Right cardiac atrium (tissue), 5 donors: ENCODE data around the gene ZNF736. TPM values are rescaled to one million over a fixed set of nuclear protein-coding genes. Genes with fewer than 3 reads are reported as not detected.
A peak's percentile ranks its signal among the peaks of the same experiment; 100 is the strongest.
"Not testable (repeated sequence)": the region's sequence is repeated elsewhere in the genome, so short reads cannot be mapped to it uniquely, and the experiment has no call there.

ENCODE experiments used
- ATAC-seq, 2 donors: fragments of 200-7000 bp; cut with Tn5 transposase; one replicate each; pipeline versions ENCODE4 v1.8.0 to v1.9.1; 2020; ENCODE audit warnings: moderate library complexity in 2 of 2, mild to moderate bottlenecking in 1 of 2
- DNase-seq, 3 donors: peaks; one replicate each; pipeline ENCODE4 v3.0.0-alpha.2; 2020
- H3K27ac ChIP-seq: one replicate; pipeline ENCODE4 v1.5.1; 2013; ENCODE audit warnings: mild to moderate bottlenecking, low read length, control low read depth, moderate library complexity
- H3K27me3 ChIP-seq: one replicate; pipeline ENCODE4 v1.6.1; 2013; ENCODE audit not compliant: control insufficient read depth, insufficient read depth
- H3K4me1 ChIP-seq: one replicate; pipeline ENCODE4 v1.6.1; 2013; ENCODE audit warnings: low read length; ENCODE audit not compliant: control insufficient read depth, insufficient read depth
- H3K4me3 ChIP-seq: one replicate; pipeline ENCODE4 v1.5.1; 2013; ENCODE audit warnings: low read length, control low read depth
- H3K9me3 ChIP-seq: one replicate; pipeline ENCODE4 v1.6.1; 2013; ENCODE audit warnings: low read length; ENCODE audit not compliant: control insufficient read depth
- WGBS: extraction: QIAGEN DNeasy Blood & Tissue Kit; methylation state at CpG from one replicate; pipeline ENCODE4 v1.1.7; 2013; 5-methylcytosine and 5-hydroxymethylcytosine counted together
- intact Hi-C, 4 donors: fragments of 100-400 bp; cut with DNase I; formaldehyde crosslinking; loops; one replicate each; pipeline versions ENCODE4 v1.11.0 to v1.14.0; 2022 to 2023
- polyA plus RNA-seq: library from polyadenylated mRNA; stranded (reverse); fragments of 200-250 nt; gene quantifications from one replicate; pipeline ENCODE4 v1.2.3, GENCODE V29; 2013
- total RNA-seq, 4 donors: library from RNA; stranded (reverse); fragmentation: NEBNext Ultra II Directional; extraction: Animal tissue kit (Norgen Biotek cat#: 25700); gene quantifications; one replicate each; pipeline ENCODE4 v1.2.1, GENCODE V29; 2021
- donor health status: healthy with polysubstance abuse.
- donor health status: DM: no; HTN: yes; CAD: no.
- donor health status: DM: no; HTN: no; CAD: no.
- donor health status: DM: no; HTN: yes; CAD: no; lungs with severe emphysema.
- donor health status: DM: yes; HTN: yes; CAD: no.

Gene ZNF736
- total and polyA plus RNA-seq, 5 donors, result 2.4 to 7.7 (median 7.4) TPM

DNA sequence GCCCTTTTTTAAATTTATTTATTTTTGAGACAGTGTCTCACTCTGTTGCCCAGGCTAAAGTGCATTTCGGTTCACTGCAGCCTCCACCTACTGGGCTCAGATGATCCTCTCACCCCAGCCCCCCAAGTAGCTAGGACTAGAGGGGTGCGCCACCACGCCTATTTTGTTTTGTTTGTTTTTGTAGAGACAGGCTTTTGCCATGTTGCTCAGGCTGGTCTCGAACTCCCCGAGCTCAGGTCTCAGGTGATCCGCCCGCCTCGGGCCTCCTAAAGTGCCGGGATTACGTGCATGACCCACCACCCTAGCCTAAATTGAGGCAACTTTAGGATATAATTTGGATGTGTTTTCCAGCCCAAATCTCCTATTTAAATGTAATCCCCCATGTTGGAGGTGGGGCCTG, 805 bp downstream of the ZNF736 start:
- Histone ChIP-seq H3K27me3 (no peaks in the 10 kb centered on the region), H3K4me1 (peaks cover 2% of the 10 kb centered on the region), H3K4me3 (peak overlapping the region; percentile 88), H3K9me3 (no peaks in the 10 kb centered on the region), H3K27ac (no peak overlapping the region)
- intact Hi-C loops, result no loop called here
- WGBS, result 19% methylated on average over 10 of the region's 10 CpGs
- no peak for ATAC-seq
- peak in 1 of 3 donors; percentile 35 for DNase-seq

DNA sequence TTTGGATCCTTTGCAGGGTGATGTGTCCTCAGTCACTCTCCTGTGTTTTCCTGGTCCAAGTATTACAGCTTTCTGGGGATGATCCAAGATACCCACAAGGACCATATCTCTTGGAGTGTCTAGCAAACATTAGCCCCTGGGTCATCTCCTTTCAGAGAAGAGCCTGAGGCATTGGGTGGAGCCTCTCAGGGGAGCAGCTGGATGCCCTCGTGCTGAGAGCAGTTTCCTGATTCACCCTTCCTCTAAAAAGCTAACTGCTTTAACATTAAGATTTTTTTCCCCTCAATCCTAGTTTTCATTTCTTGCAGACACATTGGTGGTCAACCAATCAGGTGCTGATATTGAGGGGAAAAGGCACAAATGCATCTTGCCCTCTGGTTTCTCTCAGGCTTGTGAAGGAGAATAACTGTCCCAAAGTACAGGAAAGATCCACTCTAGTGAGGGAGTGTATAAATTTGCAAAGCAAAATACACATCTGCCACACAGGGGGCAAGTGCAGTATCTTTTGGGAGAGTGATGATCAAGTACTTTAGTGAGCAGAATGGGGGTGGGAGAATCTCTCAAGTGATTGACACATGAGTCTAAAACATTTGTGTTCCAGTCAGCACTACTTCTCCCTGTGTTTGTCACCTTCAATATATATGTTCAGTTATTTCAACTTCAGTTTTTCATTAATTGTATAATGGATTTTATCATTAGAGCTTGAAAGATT, 2.4 kb downstream of the ZNF736 start:
- intact Hi-C loops, ATAC-seq: not testable (repeated sequence)
- WGBS, result 43% methylated on average over 1 of the region's 1 CpG

DNA sequence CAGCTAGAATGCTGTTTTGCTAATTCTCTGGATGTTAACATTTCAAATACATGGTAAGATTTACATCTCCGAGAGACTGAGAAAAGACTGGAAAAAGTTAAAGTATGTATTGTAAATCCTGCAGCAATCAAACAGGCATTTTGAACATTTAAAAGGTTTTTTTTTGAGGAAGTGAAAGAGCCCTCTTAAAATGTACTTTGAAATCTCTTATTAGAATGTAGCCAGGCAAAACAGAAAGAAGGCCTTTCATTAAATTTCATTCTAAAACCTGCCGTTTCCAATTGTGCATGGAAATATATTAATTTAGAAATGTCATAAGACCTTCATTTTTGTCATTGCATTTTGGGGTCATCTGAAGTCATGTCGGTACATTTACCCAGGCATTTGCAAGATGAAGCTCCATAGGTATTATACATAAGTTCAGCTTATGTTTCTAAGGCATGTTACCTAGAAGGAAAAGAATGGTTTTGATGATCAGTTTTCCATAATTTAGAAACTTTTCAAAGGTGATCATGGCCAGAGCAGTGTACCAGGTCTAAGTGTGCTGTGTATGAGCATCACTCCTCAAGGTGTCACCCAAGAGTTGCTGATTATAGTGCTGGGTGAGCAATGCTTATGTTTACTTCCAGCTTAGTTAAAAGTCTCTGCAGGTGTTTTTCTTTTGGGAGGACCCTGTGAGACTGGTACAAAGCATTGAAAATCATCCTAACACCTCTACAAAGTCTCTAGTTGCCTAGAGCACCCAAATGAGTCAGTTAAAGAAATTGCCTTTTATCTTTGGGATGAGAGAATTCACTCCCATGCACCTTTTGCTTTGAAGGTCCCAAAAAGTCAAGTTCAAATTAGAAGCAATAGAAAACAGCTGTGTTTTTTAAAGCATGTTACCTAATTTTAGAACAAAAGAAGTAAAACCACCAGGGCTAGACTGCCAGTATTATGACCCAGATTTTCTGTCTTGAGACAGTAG, 7.1 kb downstream of the ZNF736 start:
- no peak for DNase-seq
- no peak for ATAC-seq
- no peaks in the 10 kb centered on the region for H3K4me1 ChIP-seq
- 89% methylated on average over 3 of the region's 3 CpGs for WGBS
- H3K9me3 ChIP-seq, result no peaks in the 10 kb centered on the region
- no peak overlapping the region for H3K4me3 ChIP-seq
- intact Hi-C loops, result no loop called here
- no peaks in the 10 kb centered on the region for H3K27me3 ChIP-seq
- no peak overlapping the region for H3K27ac ChIP-seq

More for the DNA sequence above, 2.4 kb downstream of the ZNF736 start:
- not testable (repeated sequence) for H3K27me3 ChIP-seq, H3K9me3 ChIP-seq, H3K4me1 ChIP-seq, DNase-seq, H3K27ac ChIP-seq, H3K4me3 ChIP-seq

DNA sequence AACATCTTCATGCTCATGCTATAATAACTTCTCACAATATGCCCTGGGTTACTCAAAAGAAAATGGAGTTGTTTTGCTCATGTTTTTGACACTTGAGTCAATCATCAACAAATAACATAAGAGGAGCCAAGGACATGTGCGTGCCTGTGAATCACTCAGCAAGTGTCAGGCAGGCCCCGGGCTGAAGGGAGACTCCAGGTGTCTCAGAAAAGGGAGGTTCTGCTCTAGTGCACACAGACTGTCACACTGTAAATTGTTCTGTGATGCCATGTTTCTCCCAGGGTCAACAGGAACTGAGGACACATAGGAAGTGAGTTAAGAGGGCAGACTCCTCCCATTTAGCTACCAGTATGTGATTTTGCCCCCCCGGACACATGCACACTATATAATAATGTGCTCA, 10.4 kb downstream of the ZNF736 start:
- H3K4me1 ChIP-seq, H3K4me3 ChIP-seq, H3K27me3 ChIP-seq, DNase-seq, intact Hi-C loops, ATAC-seq, H3K27ac ChIP-seq, H3K9me3 ChIP-seq: not testable (repeated sequence)
- WGBS, result 96% methylated on average over 3 of the region's 3 CpGs

DNA sequence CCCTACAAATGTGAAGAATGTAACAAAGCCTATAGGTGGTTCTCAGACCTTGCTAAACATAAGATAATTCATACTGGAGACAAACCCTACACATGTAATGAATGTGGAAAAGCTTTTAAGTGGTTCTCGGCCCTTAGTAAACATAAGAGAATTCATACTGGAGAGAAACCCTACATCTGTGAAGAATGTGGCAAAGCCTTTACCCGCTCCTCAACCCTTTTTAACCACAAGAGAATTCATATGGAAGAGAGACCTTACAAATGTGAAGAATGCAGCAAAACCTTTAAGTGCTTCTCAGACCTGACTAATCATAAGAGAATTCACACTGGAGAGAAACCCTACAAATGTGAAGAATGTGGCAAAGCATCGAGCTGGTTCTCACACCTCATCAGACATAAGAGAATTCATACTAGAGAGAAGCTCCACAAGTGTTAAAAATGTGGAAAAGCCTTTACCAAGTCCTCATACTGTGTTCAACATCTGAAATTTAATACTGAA, 35.0 kb downstream of the ZNF736 start:
- intact Hi-C loops, ATAC-seq, H3K27ac ChIP-seq, H3K4me3 ChIP-seq, H3K27me3 ChIP-seq, DNase-seq, H3K4me1 ChIP-seq: not testable (repeated sequence)
- 98% methylated on average over 3 of the region's 3 CpGs for WGBS
- peaks cover 26% of the 10 kb centered on the region for H3K9me3 ChIP-seq

DNA sequence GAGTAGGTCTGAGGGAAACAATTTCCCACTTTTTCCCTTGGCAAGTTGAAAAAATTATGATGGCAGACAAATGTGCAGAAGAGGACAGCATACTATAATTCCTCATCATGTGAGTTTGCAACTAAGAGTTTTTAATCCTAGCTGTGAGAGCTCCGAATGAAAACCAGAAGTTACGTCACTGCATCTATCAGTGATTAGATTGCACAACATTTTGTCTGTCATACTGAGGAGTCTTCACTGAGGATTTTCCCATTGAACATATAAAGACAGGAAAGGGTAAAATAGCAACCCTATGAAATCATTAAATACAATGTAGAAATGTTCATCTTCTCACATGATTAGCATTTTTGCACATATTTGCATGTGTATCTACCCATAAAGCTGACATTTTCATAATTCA, 45.8 kb downstream of the ZNF736 start:
- Histone ChIP-seq H3K4me1 (no peaks in the 10 kb centered on the region), H3K27ac (no peak overlapping the region), H3K27me3 (no peaks in the 10 kb centered on the region), H3K9me3 (peaks cover 8% of the 10 kb centered on the region), H3K4me3 (no peak overlapping the region)
- 86% methylated on average over 2 of the region's 2 CpGs for WGBS
- ATAC-seq (no peak), DNase-seq (no peak)
- intact Hi-C loops, result no loop called here

DNA sequence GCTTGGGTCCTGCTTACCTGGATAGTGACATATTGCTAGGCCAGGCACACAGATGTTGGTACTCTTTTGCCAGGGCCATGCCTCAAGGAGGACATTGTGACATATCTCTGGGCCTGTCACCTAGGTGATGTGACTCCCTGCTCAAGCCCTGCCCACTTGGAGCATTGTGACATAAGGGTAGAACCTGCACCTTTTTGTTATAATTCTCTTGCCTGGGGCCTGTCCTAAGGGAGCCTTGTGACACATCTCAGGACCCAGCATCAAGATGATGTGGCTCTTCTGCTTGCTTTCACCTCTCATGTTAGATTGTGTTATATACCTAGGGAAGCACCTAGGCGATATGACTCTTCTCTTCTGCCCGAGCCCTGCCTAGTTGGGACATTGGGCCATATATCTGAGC, 57.4 kb downstream of the ZNF736 start:
- Histone ChIP-seq H3K4me1 (no peaks in the 10 kb centered on the region), H3K4me3 (no peak overlapping the region), H3K27me3 (no peaks in the 10 kb centered on the region), H3K9me3 (no peaks in the 10 kb centered on the region), H3K27ac (no peak overlapping the region)
- 89% methylated on average over 2 of the region's 2 CpGs for WGBS
- DNase-seq, result no peak
- no peak for ATAC-seq
- intact Hi-C loops, result no loop called here

DNA sequence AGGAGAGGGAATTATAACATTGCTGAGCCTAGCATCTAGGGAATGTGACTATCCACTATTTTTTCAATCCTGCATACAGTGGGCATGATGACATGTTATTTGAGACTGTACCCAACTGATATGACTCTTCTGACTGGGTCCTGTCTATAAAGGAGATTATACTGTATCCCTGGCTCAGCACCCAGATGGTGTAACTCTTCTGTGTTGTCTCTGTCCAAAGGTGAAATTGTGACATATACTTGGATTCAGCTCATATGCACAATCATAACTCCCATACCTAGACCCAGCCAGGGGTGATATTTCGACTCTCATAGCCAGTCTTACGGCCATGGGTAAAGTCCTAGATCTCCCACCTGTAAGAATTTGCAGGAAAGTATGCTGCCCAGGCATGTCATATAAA, 59.3 kb downstream of the ZNF736 start:
- ATAC-seq (no peak), DNase-seq (no peak)
- no peaks in the 10 kb centered on the region for H3K4me1 ChIP-seq
- H3K27me3 ChIP-seq, result no peaks in the 10 kb centered on the region
- intact Hi-C loops, result no loop called here
- H3K27ac ChIP-seq, result no peak overlapping the region
- no peaks in the 10 kb centered on the region for H3K9me3 ChIP-seq
- WGBS, result 76% methylated on average over 2 of the region's 2 CpGs
- H3K4me3 ChIP-seq, result no peak overlapping the region

DNA sequence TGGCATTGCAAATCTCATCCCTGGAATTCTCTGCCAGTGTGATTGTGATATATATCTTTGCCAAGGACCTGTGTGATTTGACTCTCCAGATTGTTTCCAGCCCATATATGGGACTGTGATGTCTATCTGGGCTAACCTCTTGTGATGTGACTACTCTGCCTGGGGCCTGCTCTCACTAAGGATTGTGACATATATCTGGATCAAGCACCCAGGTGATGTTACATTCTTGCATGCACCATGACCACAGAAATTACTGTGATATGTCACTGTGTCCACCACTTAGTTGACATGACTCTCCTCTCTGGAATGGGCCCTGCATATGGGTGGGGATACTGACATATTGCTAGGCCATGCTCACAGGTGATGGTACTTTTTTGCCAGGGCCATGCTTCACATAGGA, 86.6 kb downstream of the ZNF736 start:
- no peak overlapping the region for H3K27ac ChIP-seq
- intact Hi-C loops, result no loop called here
- no peak for ATAC-seq
- no peaks in the 10 kb centered on the region for H3K4me1 ChIP-seq
- H3K4me3 ChIP-seq, result no peak overlapping the region
- DNase-seq, result no peak
- peaks cover 1% of the 10 kb centered on the region for H3K9me3 ChIP-seq
- no peaks in the 10 kb centered on the region for H3K27me3 ChIP-seq
